DND-41 (cell line): ENCODE data around the gene KRCC1.

Experiments
- ATAC-seq: fragments of 200-7000 bp; cut with Tn5 transposase; 3 replicates; pipeline ENCODE4 v1.9.1; 2021; ENCODE audit warnings: low read depth; ENCODE audit not compliant: insufficient read depth
- DNase-seq: peaks from one replicate; pipeline ENCODE4 v3.0.0-alpha.2; 2020
- H2AFZ ChIP-seq: 2 replicates; pipeline ENCODE4 v1.6.0; 2012; ENCODE audit warnings: low read depth, low read length
- H3K27ac ChIP-seq: 2 replicates; pipeline ENCODE4 v1.5.1; 2012; ENCODE audit warnings: low read length, inconsistent platforms
- H3K27me3 ChIP-seq: fragments of 200-600 bp; sonication (generic); 2 replicates; pipeline ENCODE4 v1.6.0; 2012; ENCODE audit warnings: low read length, mild to moderate bottlenecking, inconsistent platforms; ENCODE audit not compliant: insufficient read depth, poor library complexity
- H3K36me3 ChIP-seq: 2 replicates; pipeline ENCODE4 v1.5.1; 2012; ENCODE audit warnings: low read length, inconsistent platforms; ENCODE audit not compliant: insufficient read depth
- H3K4me1 ChIP-seq: 2 replicates; pipeline ENCODE4 v1.5.1; 2012; ENCODE audit warnings: mild to moderate bottlenecking, low read length; ENCODE audit not compliant: insufficient read depth
- H3K4me2 ChIP-seq: 2 replicates; pipeline ENCODE4 v1.6.0; 2012; ENCODE audit warnings: mild to moderate bottlenecking, moderate library complexity, low read length, inconsistent platforms; ENCODE audit not compliant: insufficient read depth
- H3K4me3 ChIP-seq, 2 experiments: fragments of 200-600 bp in 1 of 2; shearing (Covaris generic) in 1 of 2; 2 replicates each; pipeline ENCODE4 v1.5.1; 2012 to 2016; ENCODE audit warnings: inconsistent platforms in 2 of 2, low read length in 2 of 2, mild to moderate bottlenecking in 2 of 2, low read depth in 1 of 2, moderate library complexity in 1 of 2
- H3K79me2 ChIP-seq: 2 replicates; pipeline ENCODE4 v1.6.0; 2012; ENCODE audit warnings: low read length, inconsistent platforms; ENCODE audit not compliant: insufficient read depth
- H3K9ac ChIP-seq: 2 replicates; pipeline ENCODE4 v1.6.0; 2012; ENCODE audit warnings: low read depth, mild to moderate bottlenecking, inconsistent platforms, low read length, moderate library complexity
- H3K9me3 ChIP-seq: 2 replicates; pipeline ENCODE4 v1.5.1; 2012; ENCODE audit warnings: low read length, moderate library complexity, mild to moderate bottlenecking, inconsistent platforms; ENCODE audit not compliant: insufficient read depth, severe bottlenecking
- H4K20me1 ChIP-seq: 2 replicates; pipeline ENCODE4 v1.6.0; 2012; ENCODE audit warnings: low read length; ENCODE audit not compliant: insufficient read depth
- CTCF ChIP-seq: IDR thresholded peaks from 2 replicates; pipeline ENCODE4 v1.5.1; 2012; ENCODE audit warnings: borderline replicate concordance, low read length, moderate library complexity, mild to moderate bottlenecking; ENCODE audit not compliant: poor library complexity, severe bottlenecking; ENCODE audit errors: extremely low read depth
- EZH2 ChIP-seq: IDR thresholded peaks from 3 replicates; pipeline ENCODE4 v1.6.1; 2012; ENCODE audit warnings: borderline replicate concordance, low read depth, mild to moderate bottlenecking, moderate library complexity, low read length, inconsistent platforms; ENCODE audit not compliant: severe bottlenecking

The KRCC1 gene

GRCh38 chr2:88016960-88017779, 38.4 kb downstream of the KRCC1 start:
- Histone ChIP-seq H3K79me2 (no peaks in the 10 kb centered on the region), H3K9me3 (peaks cover 11% of the 10 kb centered on the region), H3K27ac (no peak overlapping the region), H2AFZ (no peak overlapping the region), H4K20me1 (no peaks in the 10 kb centered on the region), H3K9ac (no peak overlapping the region), H3K4me2 (no peak overlapping the region), H3K4me3 (no peak overlapping the region), H3K27me3 (no peaks in the 10 kb centered on the region), H3K36me3 (no peaks in the 10 kb centered on the region), H3K4me1 (no peaks in the 10 kb centered on the region)
- DNase-seq (no peak), ATAC-seq (no peak)
- no peak for TF ChIP-seq CTCF
- no peak for TF ChIP-seq EZH2

GRCh38 chr2:88016086-88016959, 39.3 kb downstream of the KRCC1 start, which contains the start of gene RNU2-63P:
Gene RNU2-63P (minus strand): TSS chr2:88016547.
- no peaks in the 10 kb centered on the region for H3K4me1 ChIP-seq
- TF ChIP-seq CTCF (no peak), EZH2 (no peak)
- H2AFZ ChIP-seq = no peak within 1 kb of the TSS
- ATAC-seq = no peak
- H3K27ac ChIP-seq = no peak within 1 kb of the TSS
- no peak within 1 kb of the TSS for H3K4me3 ChIP-seq
- H3K79me2 ChIP-seq = no peaks in the 10 kb centered on the region
- H3K9ac ChIP-seq = no peak within 1 kb of the TSS
- H4K20me1 ChIP-seq = no peaks in the 10 kb centered on the region
- peaks cover 11% of the 10 kb centered on the region for H3K9me3 ChIP-seq
- no peaks in the 10 kb centered on the region for H3K27me3 ChIP-seq
- DNase-seq = no peak
- H3K4me2 ChIP-seq = no peak within 1 kb of the TSS
- H3K36me3 ChIP-seq = no peaks in the 10 kb centered on the region

- ATAC-seq = no peak
- Histone ChIP-seq H3K79me2 (no peaks in the 10 kb centered on the region), H3K9me3 (no peaks in the 10 kb centered on the region), H3K27me3 (no peaks in the 10 kb centered on the region), H3K4me2 (no peak overlapping the region), H3K27ac (no peak overlapping the region), H3K4me3 (no peak overlapping the region), H2AFZ (no peak overlapping the region), H3K36me3 (no peaks in the 10 kb centered on the region), H3K4me1 (no peaks in the 10 kb centered on the region), H3K9ac (no peak overlapping the region), H4K20me1 (no peaks in the 10 kb centered on the region)
- TF ChIP-seq CTCF (no peak), EZH2 (no peak)
- no peak for DNase-seq
These were observed 44.6 kb downstream of the KRCC1 start for GRCh38 chr2:88011011-88011410.
